NB4 (cell line): ENCODE results near the gene DNAJC13.

Source experiments
- DNase-seq: peaks from one replicate; pipeline ENCODE4 v3.0.0; 2010; ENCODE audit warnings: low read depth
- H3K4me3 ChIP-seq: one replicate; pipeline ENCODE4 v1.5.1; 2011; ENCODE audit warnings: mild to moderate bottlenecking, low read depth, low read length, moderate library complexity
- MYC ChIP-seq: IDR thresholded peaks from 2 replicates; pipeline ENCODE4 v1.6.1; 2011; ENCODE audit warnings: low read depth, low read length
- POLR2A ChIP-seq: IDR thresholded peaks from 2 replicates; pipeline ENCODE4 v1.6.1; 2011; ENCODE audit warnings: mild to moderate bottlenecking; ENCODE audit not compliant: insufficient read length; ENCODE audit errors: extremely low read depth
- TF ChIP-seq, protein P1 (sequence below): IDR thresholded peaks from one replicate; pipeline ENCODE4 v1.5.1; 2012; ENCODE audit warnings: low read depth, low read length
- TF ChIP-seq, protein P2 (sequence below): IDR thresholded peaks from 2 replicates; pipeline ENCODE4 v1.6.1; 2011; ENCODE audit warnings: low read depth, low read length

DNAJC13 gene

DNA sequence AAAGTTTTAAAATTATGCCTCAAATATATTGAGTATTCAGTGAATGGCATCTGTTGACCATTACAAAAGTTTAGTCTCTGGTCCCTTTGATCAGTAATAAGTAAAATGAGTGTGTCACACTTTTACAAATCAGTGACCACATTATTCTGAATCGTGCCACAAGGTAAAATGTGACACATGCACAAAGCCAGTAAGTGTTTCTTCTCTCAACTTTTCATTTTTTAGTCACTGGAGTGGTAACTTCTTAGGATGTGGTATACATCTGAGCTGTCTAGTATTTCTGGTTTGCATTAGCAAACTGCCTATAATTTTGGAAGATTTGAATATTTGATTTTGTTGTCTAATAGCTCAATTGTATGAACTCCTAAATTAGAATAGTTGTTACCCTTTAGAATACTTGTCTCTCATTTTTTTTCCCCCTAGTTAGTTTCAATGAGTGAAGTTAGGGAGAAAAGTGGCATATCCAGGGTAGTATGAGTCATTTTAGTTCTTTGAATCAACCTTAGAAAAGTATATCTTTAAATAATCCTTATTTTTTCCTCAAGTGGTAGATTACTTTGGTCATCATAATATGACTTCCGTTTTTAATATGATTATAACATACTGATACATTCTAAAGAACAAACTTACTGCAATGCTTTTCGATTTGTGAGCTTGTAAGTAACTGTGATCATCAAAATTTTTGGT lies 18.1 kb downstream of the DNAJC13 start:
- H3K4me3 ChIP-seq: no peak overlapping the region
- TF ChIP-seq, protein P1, sequence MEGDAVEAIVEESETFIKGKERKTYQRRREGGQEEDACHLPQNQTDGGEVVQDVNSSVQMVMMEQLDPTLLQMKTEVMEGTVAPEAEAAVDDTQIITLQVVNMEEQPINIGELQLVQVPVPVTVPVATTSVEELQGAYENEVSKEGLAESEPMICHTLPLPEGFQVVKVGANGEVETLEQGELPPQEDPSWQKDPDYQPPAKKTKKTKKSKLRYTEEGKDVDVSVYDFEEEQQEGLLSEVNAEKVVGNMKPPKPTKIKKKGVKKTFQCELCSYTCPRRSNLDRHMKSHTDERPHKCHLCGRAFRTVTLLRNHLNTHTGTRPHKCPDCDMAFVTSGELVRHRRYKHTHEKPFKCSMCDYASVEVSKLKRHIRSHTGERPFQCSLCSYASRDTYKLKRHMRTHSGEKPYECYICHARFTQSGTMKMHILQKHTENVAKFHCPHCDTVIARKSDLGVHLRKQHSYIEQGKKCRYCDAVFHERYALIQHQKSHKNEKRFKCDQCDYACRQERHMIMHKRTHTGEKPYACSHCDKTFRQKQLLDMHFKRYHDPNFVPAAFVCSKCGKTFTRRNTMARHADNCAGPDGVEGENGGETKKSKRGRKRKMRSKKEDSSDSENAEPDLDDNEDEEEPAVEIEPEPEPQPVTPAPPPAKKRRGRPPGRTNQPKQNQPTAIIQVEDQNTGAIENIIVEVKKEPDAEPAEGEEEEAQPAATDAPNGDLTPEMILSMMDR: no peak
- TF ChIP-seq MYC: no peak
- no peak for TF ChIP-seq POLR2A
- TF ChIP-seq, protein P2, sequence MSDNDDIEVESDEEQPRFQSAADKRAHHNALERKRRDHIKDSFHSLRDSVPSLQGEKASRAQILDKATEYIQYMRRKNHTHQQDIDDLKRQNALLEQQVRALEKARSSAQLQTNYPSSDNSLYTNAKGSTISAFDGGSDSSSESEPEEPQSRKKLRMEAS: no peak
- DNase-seq: peak; percentile 9

DNA sequence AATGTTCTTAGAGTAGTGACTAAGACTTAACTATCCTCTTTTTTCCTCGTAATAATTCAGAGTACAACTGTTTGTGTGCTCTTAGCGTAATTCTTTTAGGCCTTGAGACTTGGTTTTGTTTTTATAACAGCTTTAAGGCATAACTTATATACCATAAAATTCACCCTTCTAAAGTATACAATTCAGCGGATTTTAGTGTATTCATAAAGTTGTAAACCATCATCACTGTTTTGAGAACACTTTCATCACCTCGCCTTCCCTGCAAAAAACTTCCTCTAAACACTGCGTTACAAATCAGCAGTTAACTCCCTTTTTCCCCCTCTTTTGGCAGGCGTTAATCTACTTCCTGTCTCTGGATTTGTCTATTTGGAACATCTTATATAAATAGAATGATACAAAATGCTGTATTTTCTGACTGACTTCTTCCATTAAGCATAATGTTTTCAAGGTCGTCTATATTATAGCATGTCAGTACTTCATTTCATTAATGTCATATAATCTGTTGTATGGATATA lies 18.7 kb downstream of the DNAJC13 start:
- no peak overlapping the region for H3K4me3 ChIP-seq
- TF ChIP-seq, protein P2: no peak
- TF ChIP-seq POLR2A: no peak
- TF ChIP-seq, protein P1: no peak
- TF ChIP-seq MYC: no peak
- DNase-seq: peak; percentile 50

DNA sequence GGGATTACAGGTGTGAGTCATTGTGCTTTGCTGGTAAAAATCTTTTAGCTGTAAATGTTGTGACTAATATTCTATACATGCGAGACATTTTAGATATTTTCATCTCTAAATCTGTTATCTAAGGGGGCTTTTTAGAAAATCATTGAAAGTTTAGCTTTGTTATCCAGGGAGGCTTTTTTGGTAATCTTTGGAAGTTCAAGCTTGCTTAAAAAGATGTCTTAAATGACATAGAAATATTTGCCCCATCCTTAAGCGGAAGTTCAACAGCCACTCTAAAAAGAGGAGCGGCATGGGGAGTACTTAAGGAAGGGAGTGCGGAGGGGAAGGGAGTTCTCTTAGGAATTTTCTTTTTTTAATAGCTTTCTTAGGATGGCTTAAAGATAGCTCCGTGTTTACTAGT lies 26.1 kb downstream of the DNAJC13 start:
- no peak for DNase-seq

DNA sequence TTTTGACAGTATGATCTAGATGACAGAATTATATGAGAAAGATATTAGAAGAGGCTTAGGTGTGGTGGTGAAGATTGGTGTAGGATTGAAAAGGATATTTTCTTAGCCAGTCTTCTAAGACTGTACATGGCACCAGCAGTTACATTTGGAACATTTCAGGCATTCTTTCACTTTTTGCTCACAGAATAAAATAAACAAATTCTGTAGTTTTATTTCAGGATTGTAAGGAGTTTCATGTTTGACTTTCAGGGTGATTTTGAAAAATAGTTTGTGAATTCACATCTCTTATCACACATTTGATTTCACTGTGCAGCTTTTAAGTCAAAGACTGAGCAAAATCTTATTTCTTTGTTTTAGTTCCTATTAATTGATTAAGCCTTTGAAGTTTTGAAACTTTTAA lies 27.1 kb downstream of the DNAJC13 start:
- no peak for TF ChIP-seq POLR2A
- H3K4me3 ChIP-seq: no peak overlapping the region
- no peak for DNase-seq

More for the DNA sequence above, 26.1 kb downstream of the DNAJC13 start:
- no peak overlapping the region for H3K4me3 ChIP-seq
- TF ChIP-seq MYC (no peak), POLR2A (no peak)
- TF ChIP-seq, protein P1: no peak
- TF ChIP-seq, protein P2: no peak

DNA sequence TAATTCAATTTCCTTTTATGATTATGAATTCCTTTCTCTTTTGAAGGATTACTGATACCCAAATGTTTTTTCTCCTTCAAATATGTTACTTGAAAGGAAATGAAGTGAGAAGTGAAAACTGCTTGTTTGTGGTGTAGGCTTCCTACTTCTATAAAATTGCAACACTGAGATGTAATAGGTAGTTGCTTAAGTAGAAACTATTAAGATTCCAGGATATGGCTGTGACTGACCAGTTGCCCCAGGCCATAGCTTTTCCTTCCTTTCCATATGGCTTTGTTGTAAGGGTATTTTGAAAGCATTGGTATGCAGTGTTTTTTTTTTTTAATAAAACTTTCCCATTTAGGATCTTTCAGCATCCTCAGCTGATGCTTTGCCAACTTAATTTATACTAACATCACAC lies 28.5 kb downstream of the DNAJC13 start:
- DNase-seq: peak; percentile 67
- TF ChIP-seq POLR2A: no peak
- no peak for TF ChIP-seq MYC
- TF ChIP-seq, protein P1: no peak
- TF ChIP-seq, protein P2: no peak
- H3K4me3 ChIP-seq: no peak overlapping the region

DNA sequence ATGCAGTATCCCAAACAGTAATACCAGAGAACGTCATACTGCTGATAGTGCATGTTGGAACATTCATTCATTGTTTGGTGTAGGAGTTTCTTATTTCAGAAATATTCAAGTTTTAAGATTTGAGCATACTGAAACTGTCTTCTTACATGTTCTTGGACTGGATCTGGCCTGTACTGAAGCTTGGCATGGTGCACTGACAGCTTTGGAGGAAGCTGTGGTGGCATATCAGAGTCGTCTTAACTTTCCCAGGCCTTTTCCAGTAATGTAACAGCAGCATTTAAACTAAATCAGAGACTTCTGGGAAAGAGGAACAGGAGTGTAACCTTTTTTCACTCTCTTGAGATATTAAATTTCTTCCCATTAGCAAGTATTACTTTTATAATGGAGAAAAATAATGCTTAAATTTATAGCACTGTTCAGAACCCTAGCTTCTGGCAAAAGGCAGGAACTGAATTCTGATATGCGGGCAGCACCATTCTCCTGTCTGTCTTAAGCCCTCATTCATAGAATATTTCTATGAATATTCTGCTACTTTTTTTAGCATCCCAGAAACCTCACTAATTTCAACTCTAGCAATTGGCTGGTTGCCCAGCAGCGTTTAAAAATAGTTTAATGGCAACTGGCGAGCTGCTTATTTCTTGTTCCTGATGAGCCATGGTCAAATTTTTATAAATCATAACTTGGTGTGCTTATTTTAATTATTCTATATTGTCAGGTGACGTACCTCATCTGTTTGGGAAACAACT lies 31.1 kb downstream of the DNAJC13 start:
- DNase-seq: no peak
- no peak overlapping the region for H3K4me3 ChIP-seq
- TF ChIP-seq MYC (no peak), POLR2A (no peak)
- TF ChIP-seq, protein P2: no peak
- TF ChIP-seq, protein P1: no peak
